IMR-90 (cell line): ENCODE data around the gene PIPOX. TPM values are rescaled to one million over a fixed set of nuclear protein-coding genes. Genes with fewer than 3 reads are reported as not detected.

Experiments
- ATAC-seq: fragments of 200-7000 bp; cut with Tn5 transposase; 2 replicates; pipeline ENCODE4 v1.9.1; 2020; ENCODE audit warnings: low read depth, mild to moderate bottlenecking, moderate library complexity
- BruUV-seq: library from RNA; stranded (reverse); fragments of 400-500 nt; replicated peaks from 2 replicates; lab custom pipeline; 2021; lab: Mats Ljungman, UMichigan
- CTCF ChIA-PET: fragments of 300-600 bp; formaldehyde crosslinking; extraction: SDS; loops from one replicate; lab custom pipeline; 2021; ENCODE audit warnings: antibody characterized with exemption; lab: Yijun Ruan, JAX
- POLR2A ChIA-PET: fragments of 300-600 bp; sonication (Branson Sonifier 250); formaldehyde crosslinking; loops from one replicate; lab custom pipeline; 2022; ENCODE audit warnings: antibody characterized with exemption; ENCODE audit not compliant: unreplicated experiment; lab: Charles Lee
- DNase-seq: peaks from one replicate; pipeline ENCODE4 v3.0.0; 2013
- H2AFZ ChIP-seq: replicated peaks from 2 replicates; pipeline ENCODE3; 2013; ENCODE audit warnings: low read length, mild to moderate bottlenecking; ENCODE audit not compliant: poor library complexity
- H2AK5ac ChIP-seq: 2 replicates; pipeline ENCODE4 v1.6.1; 2013; ENCODE audit warnings: low read depth, low read length, inconsistent platforms
- H2AK9ac ChIP-seq: replicated peaks from 2 replicates; pipeline ENCODE3; 2013; ENCODE audit warnings: mild to moderate bottlenecking, low read depth, low read length, moderate library complexity; ENCODE audit not compliant: poor library complexity
- H2BK120ac ChIP-seq: 2 replicates; pipeline ENCODE4 v1.6.1; 2013; ENCODE audit warnings: low read depth, low read length, inconsistent platforms
- H2BK15ac ChIP-seq: 3 replicates; pipeline ENCODE4 v1.6.1; 2013; ENCODE audit warnings: low read depth, low read length, inconsistent platforms
- H2BK20ac ChIP-seq: 2 replicates; pipeline ENCODE4 v1.6.1; 2013; ENCODE audit warnings: low read depth, mild to moderate bottlenecking, inconsistent platforms, low read length, moderate library complexity
- H2BK5ac ChIP-seq: 2 replicates; pipeline ENCODE4 v1.6.1; 2013; ENCODE audit warnings: mild to moderate bottlenecking, low read depth, low read length, inconsistent platforms; ENCODE audit not compliant: poor library complexity, severe bottlenecking
- H3K14ac ChIP-seq: replicated peaks from 2 replicates; pipeline ENCODE4 v1.6.1; 2013; ENCODE audit warnings: low read depth, low read length, inconsistent platforms
- H3K18ac ChIP-seq: 2 replicates; pipeline ENCODE4 v1.6.1; 2013; ENCODE audit warnings: low read depth, low read length, control low read depth
- H3K23ac ChIP-seq: 2 replicates; pipeline ENCODE4 v1.6.1; 2013; ENCODE audit warnings: low read depth, low read length, inconsistent platforms
- H3K27ac ChIP-seq: 2 replicates; pipeline ENCODE4 v1.5.1; 2013; ENCODE audit warnings: mild to moderate bottlenecking, control low read depth, low read length; ENCODE audit not compliant: insufficient read depth
- H3K27me3 ChIP-seq: 2 replicates; pipeline ENCODE4 v1.6.1; 2013; ENCODE audit warnings: low read length; ENCODE audit not compliant: control insufficient read depth, insufficient read depth
- H3K36me3 ChIP-seq: 2 replicates; pipeline ENCODE4 v1.6.1; 2013; ENCODE audit warnings: low read length, mixed read lengths; ENCODE audit not compliant: control insufficient read depth, insufficient read depth
- H3K4ac ChIP-seq: 2 replicates; pipeline ENCODE4 v1.6.1; 2013; ENCODE audit warnings: low read depth, low read length, inconsistent platforms
- H3K4me1 ChIP-seq: 2 replicates; pipeline ENCODE4 v1.6.1; 2013; ENCODE audit warnings: low read length, mixed read lengths; ENCODE audit not compliant: control insufficient read depth, insufficient read depth
- H3K4me2 ChIP-seq: 2 replicates; pipeline ENCODE4 v1.6.1; 2013; ENCODE audit warnings: low read depth, mild to moderate bottlenecking, control low read depth, low read length, moderate library complexity
- H3K4me3 ChIP-seq: 2 replicates; pipeline ENCODE4 v1.5.1; 2013; ENCODE audit warnings: low read depth, mild to moderate bottlenecking, control low read depth, low read length, moderate library complexity; ENCODE audit not compliant: insufficient read depth
- H3K56ac ChIP-seq: 2 replicates; pipeline ENCODE4 v1.6.1; 2013; ENCODE audit warnings: low read length, inconsistent platforms; ENCODE audit not compliant: insufficient read depth; ENCODE audit errors: extremely low read depth
- H3K79me1 ChIP-seq, 2 experiments: 2 replicates each; pipeline ENCODE4 v1.6.1; 2013; ENCODE audit warnings: low read length in 2 of 2, inconsistent platforms in 1 of 2, low read depth in 1 of 2
- H3K9ac ChIP-seq: 2 replicates; pipeline ENCODE4 v1.6.1; 2013; ENCODE audit warnings: low read depth, low read length, control low read depth
- H3K9me1 ChIP-seq: 2 replicates; pipeline ENCODE4 v1.6.1; 2013; ENCODE audit warnings: low read length, inconsistent platforms; ENCODE audit not compliant: insufficient read depth
- H3K9me3 ChIP-seq: 2 replicates; pipeline ENCODE4 v1.6.1; 2013; ENCODE audit warnings: low read length; ENCODE audit not compliant: control insufficient read depth, insufficient read depth
- H4K20me1 ChIP-seq: 2 replicates; pipeline ENCODE4 v1.6.1; 2013; ENCODE audit warnings: low read length, inconsistent platforms; ENCODE audit not compliant: insufficient read depth
- H4K5ac ChIP-seq: 2 replicates; pipeline ENCODE4 v1.6.1; 2013; ENCODE audit warnings: mild to moderate bottlenecking, low read depth, low read length, control low read depth
- H4K8ac ChIP-seq, 2 experiments: 2 replicates each; pipeline ENCODE4 v1.6.1; 2013; ENCODE audit warnings: low read depth in 2 of 2, low read length in 2 of 2, control low read depth in 1 of 2, inconsistent platforms in 1 of 2
- H4K91ac ChIP-seq: 2 replicates; pipeline ENCODE4 v1.6.1; 2013; ENCODE audit warnings: low read depth, low read length, inconsistent platforms; ENCODE audit not compliant: insufficient read depth
- BHLHE40 ChIP-seq: fragments of 150-350 bp; IDR thresholded peaks from 2 replicates; pipeline ENCODE4 v1.6.1; 2016; ENCODE audit warnings: mild to moderate bottlenecking, low read depth, low read length
- CHD1 ChIP-seq: IDR thresholded peaks from 2 replicates; pipeline ENCODE4 v1.6.1; 2012; ENCODE audit warnings: low read depth, low read length, improper control_type of control experiment
- ELK1 ChIP-seq: fragments of 150-350 bp; IDR thresholded peaks from 2 replicates; pipeline ENCODE4 v1.6.1; 2016; ENCODE audit warnings: low read depth, mild to moderate bottlenecking, low read length, moderate library complexity, borderline replicate concordance
- NFE2L2 ChIP-seq: fragments of 150-350 bp; IDR thresholded peaks from 2 replicates; pipeline ENCODE4 v1.6.1; 2016; ENCODE audit warnings: low read depth, mild to moderate bottlenecking, low read length
- POLR2A ChIP-seq: IDR thresholded peaks from 2 replicates; pipeline ENCODE4 v1.6.1; 2012; ENCODE audit warnings: mild to moderate bottlenecking, low read depth, low read length
- RAD21 ChIP-seq: IDR thresholded peaks from 2 replicates; pipeline ENCODE4 v1.6.1; 2012; ENCODE audit warnings: low read length, improper control_type of control experiment
- USF2 ChIP-seq: fragments of 150-350 bp; IDR thresholded peaks from 2 replicates; pipeline ENCODE4 v1.6.1; 2017; ENCODE audit warnings: mild to moderate bottlenecking, antibody characterized with exemption, low read length, low read depth
- WGBS, 2 experiments: methylation state at CpG; one replicate each; pipeline versions ENCODE4 v1.1.5 to v1.1.7; 2013; ENCODE audit warnings: missing lambda C conversion rate in 2 of 2; ENCODE audit not compliant: insufficient read length in 1 of 2; ENCODE audit errors: extremely low coverage in 2 of 2; 5-methylcytosine and 5-hydroxymethylcytosine counted together
- dilution Hi-C: fragments of 300-500 bp; cut with HindIII; formaldehyde crosslinking; loops from one replicate; pipeline ENCODE4 v1.14.3; 2018; ENCODE audit warnings: low sequenced_read_pairs; ENCODE audit not compliant: unreplicated experiment
- in situ Hi-C: fragments of 300-500 bp; cut with MboI; formaldehyde crosslinking; loops from 3 replicates; pipeline ENCODE4 v1.14.3; 2019; ENCODE audit warnings: low sequenced_read_pairs, inconsistent platforms, mixed read lengths
- intact Hi-C: fragments of 100-400 bp; cut with micrococcal nuclease; formaldehyde crosslinking; loops from 2 replicates; pipeline ENCODE4 v1.10.0; 2022
- polyA plus RNA-seq, 3 experiments: library from polyadenylated mRNA; depleted of rRNA; stranded (reverse); fragments of >200 nt; gene quantifications; 2 replicates each; pipeline ENCODE4 v1.2.3, GENCODE V29; 2012; ENCODE audit warnings: low replicate concordance in 1 of 3
- total RNA-seq: library from RNA; depleted of rRNA; stranded (reverse); fragments of >200 nt; gene quantifications from 2 replicates; pipeline ENCODE4 v1.2.3, GENCODE V29; 2012

The PIPOX gene
- total and polyA plus RNA-seq, 2 of the 4 experiments (the other 2 are of a cell fraction): 0.43 to 1.3 TPM

GRCh38 chr17:29022074-29022473 is 20.9 kb upstream of the PIPOX start:
- Histone ChIP-seq H3K14ac (no peak overlapping the region), H3K18ac (no peak overlapping the region), H3K56ac (no peak overlapping the region), H2AK9ac (no peak overlapping the region), H3K4me1 (no peaks in the 10 kb centered on the region), H3K36me3 (no peaks in the 10 kb centered on the region), H3K9ac (no peak overlapping the region), H2BK15ac (no peak overlapping the region), H3K4me2 (no peak overlapping the region), H2AK5ac (no peak overlapping the region), H4K20me1 (no peaks in the 10 kb centered on the region), H3K27ac (no peak overlapping the region), H3K23ac (no peak overlapping the region), H3K9me1 (no peaks in the 10 kb centered on the region), H4K91ac (no peak overlapping the region), H4K8ac (no peak overlapping the region), H2BK20ac (no peak overlapping the region), H3K4me3 (no peak overlapping the region), H3K9me3 (no peaks in the 10 kb centered on the region), H3K27me3 (peaks cover 85% of the 10 kb centered on the region), H3K4ac (no peak overlapping the region), H2AFZ (no peak overlapping the region), H3K79me1 (no peaks in the 10 kb centered on the region), H2BK5ac (no peak overlapping the region), H4K5ac (no peak overlapping the region), H2BK120ac (no peak overlapping the region)
- ATAC-seq (no peak), DNase-seq (no peak)
- in situ Hi-C loops: no loop called here
- ChIA-PET POLR2A (no interaction called here), CTCF (interaction anchor here (0.9 kb wide), 1 partner anchor 49 kb away, joined by 3 read pairs; no protein-coding TSS in a partner anchor)
- no TSS peak for BruUV-seq
- intact Hi-C loops: loop anchor here (5.0 kb wide), 1 partner anchor 45 kb away; no protein-coding TSS in a partner anchor
- WGBS, 2 experiments: 38% methylated on average over 4 of the region's 7 CpGs; no CpG with 5 or more reads in 1 of the 2 experiments
- dilution Hi-C loops: no loop called here
- no peak for TF ChIP-seq RAD21
- no peak for TF ChIP-seq CHD1
- TF ChIP-seq NFE2L2: no peak
- TF ChIP-seq ELK1: no peak
- no peak for TF ChIP-seq BHLHE40
- no peak for TF ChIP-seq USF2
- TF ChIP-seq POLR2A: no peak
